Esophagus muscularis mucosa (tissue), 3 donors: Measurements from ENCODE around the gene PYGB.

Source experiments
- POLR2A ChIP-seq: fragments of 450-650 bp; IDR thresholded peaks from one replicate; pipeline ENCODE4 v1.6.1; 2017; ENCODE audit warnings: antibody characterized with exemption, moderate library complexity, mild to moderate bottlenecking, low read depth
- POLR2AphosphoS5 ChIP-seq, 2 donors: sonication (generic); formaldehyde crosslinking; IDR thresholded peaks; one replicate each; pipeline ENCODE4 v1.6.1; 2017; ENCODE audit warnings: antibody characterized with exemption in 2 of 2
- TF ChIP-seq, protein P1 (sequence below), 3 experiments: fragments of 200-600 bp in 2 of 3; fragments of 450-650 bp in 1 of 3; sonication (generic) in 2 of 3; IDR thresholded peaks; one replicate each; pipeline ENCODE4 v1.5.1; 2017 to 2019; ENCODE audit warnings: antibody characterized with exemption in 3 of 3, mild to moderate bottlenecking in 2 of 3, moderate library complexity in 1 of 3

DNA sequence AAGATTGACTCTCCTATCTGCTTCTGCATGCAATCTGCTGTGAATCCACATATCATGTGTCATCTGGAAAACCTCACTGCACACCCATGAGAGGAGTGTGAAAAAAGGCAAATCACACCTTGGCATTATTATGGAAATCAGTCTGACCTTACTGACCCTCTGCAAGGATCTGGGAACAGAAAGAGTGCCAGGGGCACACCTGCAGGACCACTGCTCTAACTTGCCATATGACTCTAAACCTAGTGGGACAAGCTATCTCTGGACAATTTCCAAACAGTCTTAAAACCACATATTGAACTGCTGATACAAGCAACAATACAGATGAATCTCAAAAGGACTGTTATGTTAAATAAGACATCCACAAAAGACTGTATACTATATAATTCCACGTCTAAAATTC, 92.5 kb downstream of the PYGB start:
- TF ChIP-seq, protein P1, sequence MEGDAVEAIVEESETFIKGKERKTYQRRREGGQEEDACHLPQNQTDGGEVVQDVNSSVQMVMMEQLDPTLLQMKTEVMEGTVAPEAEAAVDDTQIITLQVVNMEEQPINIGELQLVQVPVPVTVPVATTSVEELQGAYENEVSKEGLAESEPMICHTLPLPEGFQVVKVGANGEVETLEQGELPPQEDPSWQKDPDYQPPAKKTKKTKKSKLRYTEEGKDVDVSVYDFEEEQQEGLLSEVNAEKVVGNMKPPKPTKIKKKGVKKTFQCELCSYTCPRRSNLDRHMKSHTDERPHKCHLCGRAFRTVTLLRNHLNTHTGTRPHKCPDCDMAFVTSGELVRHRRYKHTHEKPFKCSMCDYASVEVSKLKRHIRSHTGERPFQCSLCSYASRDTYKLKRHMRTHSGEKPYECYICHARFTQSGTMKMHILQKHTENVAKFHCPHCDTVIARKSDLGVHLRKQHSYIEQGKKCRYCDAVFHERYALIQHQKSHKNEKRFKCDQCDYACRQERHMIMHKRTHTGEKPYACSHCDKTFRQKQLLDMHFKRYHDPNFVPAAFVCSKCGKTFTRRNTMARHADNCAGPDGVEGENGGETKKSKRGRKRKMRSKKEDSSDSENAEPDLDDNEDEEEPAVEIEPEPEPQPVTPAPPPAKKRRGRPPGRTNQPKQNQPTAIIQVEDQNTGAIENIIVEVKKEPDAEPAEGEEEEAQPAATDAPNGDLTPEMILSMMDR (IDR thresholded peaks at IDR 0.05): no peak
- no peak for TF ChIP-seq POLR2A
- TF ChIP-seq POLR2AphosphoS5 (IDR thresholded peaks at IDR 0.05): no peak
